ENCODE data around the gene ARHGEF33. TPM values are rescaled to one million over a fixed set of nuclear protein-coding genes. Genes with fewer than 3 reads are reported as not detected.

ARHGEF33 gene
- total RNA-seq, 1 experiment from 2014 or later = 0.04 TPM

DNA sequence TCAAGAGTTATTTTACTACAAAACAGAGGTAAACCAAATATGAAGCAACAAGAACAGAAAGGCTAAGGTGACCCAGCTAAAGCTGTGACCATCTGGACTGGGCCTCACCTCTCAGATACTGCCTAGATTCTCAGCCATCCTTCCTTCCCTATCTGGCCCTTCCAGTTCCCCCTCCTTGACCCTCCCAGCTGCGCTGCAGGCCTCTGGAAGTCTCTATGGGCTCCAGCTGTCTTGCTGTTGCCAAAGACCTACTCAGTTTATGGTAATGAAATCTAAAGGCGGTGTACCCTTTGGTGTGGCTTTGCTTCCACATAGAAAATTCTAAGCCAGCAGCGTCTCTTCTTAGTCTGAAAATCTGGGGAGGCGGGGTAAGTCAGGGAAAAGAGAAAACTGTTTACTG lies 55.7 kb downstream of the ARHGEF33 start:
- no peak for DNase-seq

DNA sequence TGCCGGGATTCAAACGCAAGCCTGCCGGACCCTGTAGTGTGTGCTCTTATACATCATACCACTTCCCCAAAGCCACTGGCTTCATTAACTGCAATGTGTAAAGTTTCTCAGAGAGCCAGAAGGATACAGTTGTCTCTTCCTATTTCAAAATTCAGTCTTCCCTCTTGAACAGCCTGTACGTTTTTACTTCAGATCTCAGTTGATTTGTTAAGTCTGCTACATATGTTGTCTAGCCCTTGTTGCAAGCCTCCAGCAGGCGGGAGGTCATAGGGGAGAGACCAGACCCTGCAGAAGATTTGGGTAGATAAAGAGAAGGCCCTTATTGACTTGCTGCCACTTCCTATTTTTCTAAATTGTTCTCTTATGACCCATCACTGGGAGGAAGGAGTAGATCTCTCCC lies 56.2 kb downstream of the ARHGEF33 start:
- ChIA-PET CTCF (interaction anchor here (2.3 kb wide), 1 partner anchor 90 kb away, joined by 65 read pairs; no protein-coding TSS in a partner anchor), POLR2A (ENCODE audit: unreplicated experiment) (no interaction called here)
- DNase-seq = no peak
- ATAC-seq = no peak
- H3K9me2 ChIP-seq (replicated peaks; ENCODE audit: low read length) = no peaks in the 10 kb centered on the region
- peaks cover 21% of the 10 kb centered on the region for H3K4me1 ChIP-seq (ENCODE audit: insufficient read depth, low read length)
- no peak overlapping the region for H3K4me3 ChIP-seq (ENCODE audit: low read length)
- H3K9me3 ChIP-seq (ENCODE audit: low read length) = no peaks in the 10 kb centered on the region
- no peak overlapping the region for H3K27ac ChIP-seq (ENCODE audit: low read length)
- no peak overlapping the region for H2AFZ ChIP-seq (ENCODE audit: low read length)
- H3F3A ChIP-seq (ENCODE audit: low read length, unreplicated experiment) = peaks cover 4% of the 10 kb centered on the region
- no peak overlapping the region for H3K9ac ChIP-seq (ENCODE audit: low read length)
- TF ChIP-seq, protein P1, sequence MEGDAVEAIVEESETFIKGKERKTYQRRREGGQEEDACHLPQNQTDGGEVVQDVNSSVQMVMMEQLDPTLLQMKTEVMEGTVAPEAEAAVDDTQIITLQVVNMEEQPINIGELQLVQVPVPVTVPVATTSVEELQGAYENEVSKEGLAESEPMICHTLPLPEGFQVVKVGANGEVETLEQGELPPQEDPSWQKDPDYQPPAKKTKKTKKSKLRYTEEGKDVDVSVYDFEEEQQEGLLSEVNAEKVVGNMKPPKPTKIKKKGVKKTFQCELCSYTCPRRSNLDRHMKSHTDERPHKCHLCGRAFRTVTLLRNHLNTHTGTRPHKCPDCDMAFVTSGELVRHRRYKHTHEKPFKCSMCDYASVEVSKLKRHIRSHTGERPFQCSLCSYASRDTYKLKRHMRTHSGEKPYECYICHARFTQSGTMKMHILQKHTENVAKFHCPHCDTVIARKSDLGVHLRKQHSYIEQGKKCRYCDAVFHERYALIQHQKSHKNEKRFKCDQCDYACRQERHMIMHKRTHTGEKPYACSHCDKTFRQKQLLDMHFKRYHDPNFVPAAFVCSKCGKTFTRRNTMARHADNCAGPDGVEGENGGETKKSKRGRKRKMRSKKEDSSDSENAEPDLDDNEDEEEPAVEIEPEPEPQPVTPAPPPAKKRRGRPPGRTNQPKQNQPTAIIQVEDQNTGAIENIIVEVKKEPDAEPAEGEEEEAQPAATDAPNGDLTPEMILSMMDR (conservative IDR thresholded peaks at IDR 0.05; ENCODE audit: low read depth, low read length) = no peak
- TF ChIP-seq EZH2 (IDR thresholded peaks at IDR 0.05; ENCODE audit: low read length, unreplicated experiment) (no peak), EZH2phosphoT487 (IDR thresholded peaks at IDR 0.05; ENCODE audit: borderline replicate concordance, low read length) (no peak)
- no peaks in the 10 kb centered on the region for H4K20me1 ChIP-seq (ENCODE audit: low read length)
- intact Hi-C loops (cut with micrococcal nuclease) = loop anchor here (5.0 kb wide), 1 partner anchor 91 kb away; no protein-coding TSS in a partner anchor
- BruUV-seq (replicated peaks) = no TSS peak
- H3K27me3 ChIP-seq (ENCODE audit: low read length) = no peaks in the 10 kb centered on the region
- no peaks in the 10 kb centered on the region for H3K36me3 ChIP-seq (ENCODE audit: low read depth, low read length)
- no peaks in the 10 kb centered on the region for H3K79me2 ChIP-seq (ENCODE audit: low read length)
- no peak overlapping the region for H3K4me2 ChIP-seq (ENCODE audit: low read length)

More for the DNA sequence above, 55.7 kb downstream of the ARHGEF33 start:
- no peak overlapping the region for H2AFZ ChIP-seq (ENCODE audit: low read length)
- no peaks in the 10 kb centered on the region for H3K79me2 ChIP-seq (ENCODE audit: low read length)
- H3K36me3 ChIP-seq (ENCODE audit: low read depth, low read length) = no peaks in the 10 kb centered on the region
- POLR2A ChIA-PET (ENCODE audit: unreplicated experiment) = no interaction called here
- BruUV-seq (replicated peaks) = no TSS peak
- H4K20me1 ChIP-seq (ENCODE audit: low read length) = no peaks in the 10 kb centered on the region
- TF ChIP-seq, protein P1 (conservative IDR thresholded peaks at IDR 0.05; ENCODE audit: low read depth, low read length) = no peak
- TF ChIP-seq EZH2 (IDR thresholded peaks at IDR 0.05; ENCODE audit: low read length, unreplicated experiment) = no peak
- no peak for TF ChIP-seq EZH2phosphoT487 (IDR thresholded peaks at IDR 0.05; ENCODE audit: borderline replicate concordance, low read length)
- no peak overlapping the region for H3K4me3 ChIP-seq (ENCODE audit: low read length)
- intact Hi-C loops (cut with micrococcal nuclease) = loop anchor here (5.0 kb wide), 1 partner anchor 92 kb away; no protein-coding TSS in a partner anchor
- no peaks in the 10 kb centered on the region for H3K9me3 ChIP-seq (ENCODE audit: low read length)
- H3K4me1 ChIP-seq (ENCODE audit: insufficient read depth, low read length) = peaks cover 21% of the 10 kb centered on the region
- no peak overlapping the region for H3K4me2 ChIP-seq (ENCODE audit: low read length)
- ATAC-seq = no peak
- no peaks in the 10 kb centered on the region for H3K9me2 ChIP-seq (replicated peaks; ENCODE audit: low read length)
- peaks cover 4% of the 10 kb centered on the region for H3F3A ChIP-seq (ENCODE audit: low read length, unreplicated experiment)
- H3K27me3 ChIP-seq (ENCODE audit: low read length) = no peaks in the 10 kb centered on the region
- CTCF ChIA-PET = no interaction called here
- H3K9ac ChIP-seq (ENCODE audit: low read length) = no peak overlapping the region
- H3K27ac ChIP-seq (ENCODE audit: low read length) = no peak overlapping the region

Measured in PC-3 (cell line).